ENCODE data around the gene LCN10.

LCN10 gene

GRCh38 chr9:136734837-136735496 lies 7.8 kb downstream of the LCN10 start:
- no peak for DNase-seq

- DNase-seq = no peak
Observed at GRCh38 chr9:136733611-136734010, 9.1 kb downstream of the LCN10 start.

- DNase-seq = no peak
Observed at GRCh38 chr9:136732444-136733178, 10.1 kb downstream of the LCN10 start.

- DNase-seq = no peak
Observed at GRCh38 chr9:136729926-136730325, 12.8 kb downstream of the LCN10 start.

- DNase-seq = no peak
Observed at GRCh38 chr9:136729144-136729543, 13.6 kb downstream of the LCN10 start.

DNA sequence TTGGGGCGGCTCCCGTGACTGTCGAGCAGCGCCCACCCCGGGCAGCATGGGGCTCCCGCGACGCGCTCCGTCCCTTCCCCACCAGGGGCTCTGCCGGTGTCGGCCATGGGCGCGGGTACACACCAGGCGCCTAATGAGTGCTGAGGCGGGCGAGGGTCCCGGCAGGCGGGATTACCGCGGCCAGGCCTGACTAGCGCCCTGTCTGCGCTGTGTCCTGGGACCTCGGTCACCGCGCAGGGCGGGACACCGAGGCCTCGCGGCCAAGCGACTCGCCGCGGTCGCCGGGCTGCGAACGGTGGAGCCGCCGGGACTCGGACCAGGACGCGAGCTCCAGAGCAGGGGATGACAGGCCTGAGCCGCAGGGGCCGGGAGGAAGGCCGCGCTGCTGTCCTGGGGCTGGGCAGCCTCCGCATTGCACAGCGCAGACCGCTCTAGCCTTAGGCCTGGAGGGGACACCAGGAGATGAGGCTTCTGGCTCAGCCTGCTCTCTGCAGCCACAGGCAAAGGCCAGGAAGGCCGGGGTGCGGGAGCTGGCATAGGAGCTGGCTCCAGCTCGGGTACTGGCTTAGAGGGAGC lies 14.1 kb downstream of the LCN10 start:
- DNase-seq = no peak

DNA sequence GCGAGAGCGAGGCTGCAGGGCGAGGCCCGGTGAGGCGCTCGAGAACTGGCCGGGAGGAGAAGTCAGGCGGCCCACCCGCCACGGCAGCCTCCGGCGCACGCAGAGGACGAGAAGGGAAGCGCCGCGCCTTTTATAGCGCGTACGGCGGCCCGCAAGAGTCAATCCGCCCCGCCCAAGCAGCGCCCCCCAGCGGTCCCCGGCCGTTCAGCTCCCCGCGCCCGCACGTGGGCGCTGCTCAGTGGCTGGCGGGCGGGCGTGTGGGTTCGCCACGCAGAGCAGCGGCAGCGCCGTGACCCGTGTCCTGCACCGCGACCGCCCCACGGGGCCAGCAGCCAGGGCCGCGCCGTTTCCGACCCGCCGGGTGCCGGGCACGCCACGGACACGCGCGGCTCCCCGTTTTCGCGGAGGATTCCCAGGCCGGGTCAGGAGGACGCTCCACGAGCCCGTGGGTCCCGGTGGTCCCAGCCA lies 14.6 kb downstream of the LCN10 start:
- peak in 1 of 2 experiments; percentile 18 for DNase-seq

GRCh38 chr9:136726631-136727191 lies 16.0 kb downstream of the LCN10 start:
- DNase-seq = no peak

DNA sequence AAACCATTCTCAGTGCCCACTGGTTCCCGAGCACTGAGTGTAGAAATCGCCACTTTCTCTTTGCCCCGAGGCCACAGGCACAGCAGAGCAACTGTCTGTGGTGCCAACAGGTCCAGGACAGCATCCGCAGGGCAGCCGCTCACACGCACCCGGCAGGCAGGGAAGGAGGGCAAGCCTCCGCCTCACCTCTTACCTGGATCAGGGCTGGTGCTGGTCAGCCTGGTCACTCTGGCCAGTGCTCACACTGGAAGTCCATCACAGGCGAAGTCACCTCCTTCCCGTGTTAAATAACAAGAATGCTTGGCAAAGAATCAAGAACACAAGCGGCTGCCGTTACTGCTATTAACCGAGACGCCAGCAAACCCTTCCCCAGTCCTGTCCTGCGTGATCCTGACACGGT lies 16.6 kb downstream of the LCN10 start:
- no peak for DNase-seq

DNA sequence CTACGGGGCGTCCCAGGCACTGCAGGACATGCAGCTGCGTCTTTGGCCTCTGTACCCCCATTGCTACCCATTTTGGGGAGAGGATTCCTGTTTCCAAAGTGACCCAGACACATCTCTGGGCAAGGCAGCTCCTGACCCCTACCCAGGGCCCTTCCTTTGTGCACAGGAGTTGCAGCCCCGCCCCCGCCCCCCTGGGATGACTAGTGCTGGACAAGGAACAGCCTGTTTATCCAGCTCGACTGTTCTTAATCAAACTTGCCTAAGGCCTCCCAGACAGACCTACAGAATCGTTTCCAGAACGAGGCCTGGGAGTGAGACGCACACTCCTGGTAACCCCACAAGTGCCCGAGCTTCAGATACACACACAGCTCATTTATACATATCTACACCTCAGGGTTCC lies 17.1 kb downstream of the LCN10 start:
- no peak for DNase-seq

DNA sequence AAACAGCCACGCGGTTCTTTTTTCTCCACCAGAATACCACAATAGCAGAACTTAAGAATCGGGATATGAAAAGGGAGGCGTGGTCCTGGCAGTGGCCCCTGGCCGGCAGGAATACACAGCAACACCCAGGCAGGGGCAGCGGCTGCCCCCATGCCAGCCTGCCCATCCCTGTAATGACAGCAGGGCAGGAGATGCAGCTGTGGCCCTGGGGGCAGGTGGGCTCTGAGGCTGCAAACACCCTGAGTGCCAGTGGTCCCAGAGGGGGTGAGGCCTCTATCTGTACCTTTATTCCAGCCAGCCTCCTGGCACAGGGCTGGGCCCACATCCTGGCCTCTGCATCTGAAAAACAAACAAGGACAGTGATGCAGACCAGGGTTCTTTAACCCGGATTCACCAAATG lies 18.0 kb downstream of the LCN10 start:
- DNase-seq = no peak

GRCh38 chr9:136723989-136724388 lies 18.8 kb downstream of the LCN10 start:
- no peak for DNase-seq

- DNase-seq = no peak
Observed at GRCh38 chr9:136723362-136723976, 19.3 kb downstream of the LCN10 start.

DNA sequence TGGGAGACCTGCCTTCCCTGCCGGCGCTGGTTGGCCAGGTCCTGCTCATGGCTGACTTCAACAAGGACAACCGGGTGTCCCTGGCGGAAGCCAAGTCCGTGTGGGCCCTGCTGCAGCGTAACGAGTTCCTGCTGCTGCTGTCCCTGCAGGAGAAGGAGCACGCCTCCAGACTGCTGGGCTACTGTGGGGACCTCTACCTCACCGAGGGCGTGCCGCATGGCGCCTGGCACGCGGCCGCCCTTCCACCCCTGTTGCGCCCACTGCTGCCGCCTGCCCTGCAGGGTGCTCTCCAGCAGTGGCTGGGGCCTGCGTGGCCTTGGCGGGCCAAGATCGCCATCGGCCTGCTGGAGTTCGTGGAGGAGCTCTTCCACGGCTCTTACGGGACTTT lies 19.8 kb downstream of the LCN10 start:
- DNase-seq = no peak

GRCh38 chr9:136722093-136722968 lies 20.4 kb downstream of the LCN10 start:
- DNase-seq = no peak

DNA sequence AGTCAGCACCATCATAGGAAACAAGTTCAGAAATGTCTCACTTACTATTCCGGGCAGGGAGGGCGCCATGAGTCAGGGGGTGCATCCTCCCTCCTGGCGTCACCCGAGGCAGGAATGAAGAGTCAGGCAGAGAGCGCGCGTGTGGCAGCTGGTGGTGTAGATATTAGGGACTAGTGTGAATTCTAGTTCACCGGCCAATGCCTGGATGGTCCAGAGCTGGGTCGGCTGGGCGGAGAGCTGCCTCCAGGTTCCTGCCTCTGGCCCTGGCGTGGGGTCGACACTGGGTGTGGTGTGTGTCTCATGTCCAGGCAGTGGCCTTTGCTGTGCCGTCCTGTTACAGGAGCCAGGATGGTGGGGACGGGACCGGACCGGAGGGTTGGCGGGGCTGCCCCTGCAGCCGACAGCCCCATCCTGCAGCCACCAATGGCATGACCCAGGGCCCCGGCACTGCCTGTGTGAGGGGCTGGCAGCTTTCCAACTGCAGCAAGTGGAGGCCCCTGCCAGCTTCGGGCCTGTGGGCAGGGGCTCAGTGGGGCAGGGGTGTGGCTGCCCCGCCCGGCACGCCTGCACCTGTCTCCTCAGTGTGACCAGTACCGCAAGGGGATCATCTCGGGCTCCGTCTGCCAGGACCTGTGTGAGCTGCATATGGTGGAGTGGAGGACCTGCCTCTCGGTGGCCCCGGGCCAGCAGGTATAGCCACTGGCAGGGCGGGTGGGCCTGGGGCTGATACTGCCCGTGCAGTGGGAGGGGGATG lies 21.2 kb downstream of the LCN10 start:
- no peak for DNase-seq

- no peak for DNase-seq
Observed at GRCh38 chr9:136720898-136721338, 21.8 kb downstream of the LCN10 start.

DNA sequence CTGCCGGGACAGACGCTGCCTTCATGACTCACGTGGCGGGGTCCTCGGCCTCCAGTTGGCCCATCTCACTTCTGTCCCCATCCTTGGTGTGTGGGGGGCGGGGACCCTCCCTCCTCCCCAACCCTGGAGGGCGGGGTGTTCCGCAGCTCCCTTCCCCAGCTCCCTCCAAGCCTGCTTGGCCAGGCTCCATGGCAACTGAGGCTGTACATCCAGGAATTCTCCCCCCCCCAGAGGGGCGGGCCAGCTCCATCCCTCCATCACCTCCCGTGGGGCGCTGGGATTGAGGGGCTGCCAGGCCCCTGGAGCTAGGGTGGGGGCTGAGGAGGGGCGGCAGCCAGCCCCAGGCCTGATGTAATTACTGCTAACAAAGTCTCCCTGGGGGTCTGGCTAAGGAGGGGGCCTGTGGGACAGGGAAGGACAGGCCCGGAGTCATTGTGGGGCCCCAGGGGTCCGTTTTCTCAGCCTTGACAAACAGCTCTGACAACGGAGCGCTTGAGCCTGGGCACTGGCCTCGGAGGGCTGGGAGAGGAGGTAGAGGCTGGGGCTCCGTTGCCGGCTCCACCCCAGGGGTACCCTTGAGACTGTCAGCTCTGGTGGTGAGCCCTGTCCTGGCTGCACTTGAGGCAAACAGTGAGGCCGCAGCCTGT lies 22.4 kb downstream of the LCN10 start:
- DNase-seq = no peak

GRCh38 chr9:136719195-136719880 lies 23.4 kb downstream of the LCN10 start:
- DNase-seq = no peak
